Endodermal cell (in vitro differentiated cells): ENCODE data around the gene CYGB. TPM values are rescaled to one million over a fixed set of nuclear protein-coding genes. Genes with fewer than 3 reads are reported as not detected.

Experiments
- DNase-seq: peaks from one replicate; pipeline ENCODE4 v3.0.0-alpha.2; 2017
- H3K27ac ChIP-seq: 2 replicates; pipeline ENCODE4 v1.5.1; 2013; ENCODE audit warnings: mild to moderate bottlenecking, low read depth, low read length, moderate library complexity
- H3K27me3 ChIP-seq: 2 replicates; pipeline ENCODE4 v1.6.1; 2013; ENCODE audit warnings: mild to moderate bottlenecking, low read length, moderate library complexity; ENCODE audit not compliant: insufficient read depth, control insufficient read depth, poor library complexity, severe bottlenecking
- H3K36me3 ChIP-seq: 2 replicates; pipeline ENCODE4 v1.7.0; 2013; ENCODE audit warnings: mild to moderate bottlenecking, low read length, moderate library complexity; ENCODE audit not compliant: control insufficient read depth, insufficient read depth
- H3K4me1 ChIP-seq: one replicate; pipeline ENCODE4 v1.7.0; 2013; ENCODE audit warnings: low read length; ENCODE audit not compliant: control insufficient read depth, insufficient read depth
- H3K4me3 ChIP-seq: 2 replicates; pipeline ENCODE4 v1.5.1; 2013; ENCODE audit warnings: mild to moderate bottlenecking, low read length, moderate library complexity
- H3K9ac ChIP-seq: 2 replicates; pipeline ENCODE4 v1.6.1; 2013; ENCODE audit warnings: mild to moderate bottlenecking, low read length, moderate library complexity; ENCODE audit not compliant: poor library complexity, severe bottlenecking; ENCODE audit errors: extremely low read depth
- H3K9me3 ChIP-seq: 2 replicates; pipeline ENCODE4 v1.6.1; 2013; ENCODE audit warnings: mild to moderate bottlenecking, low read length, moderate library complexity; ENCODE audit not compliant: control insufficient read depth
- H3K27ac Mint-ChIP-seq: 2 replicates; pipeline ENCODE4 v1.8.0; 2020; ENCODE audit warnings: mixed read lengths
- H3K27me3 Mint-ChIP-seq: 2 replicates; pipeline ENCODE4 v1.8.0; 2021; ENCODE audit warnings: mild to moderate bottlenecking, mixed read lengths; ENCODE audit not compliant: insufficient read depth
- H3K36me3 Mint-ChIP-seq: 2 replicates; pipeline ENCODE4 v1.8.0; 2020; ENCODE audit warnings: low read depth, mixed read lengths
- H3K4me1 Mint-ChIP-seq: 2 replicates; pipeline ENCODE4 v1.8.0; 2020; ENCODE audit warnings: mixed read lengths
- H3K4me3 Mint-ChIP-seq: 2 replicates; pipeline ENCODE4 v1.8.0; 2020; ENCODE audit warnings: mild to moderate bottlenecking, moderate library complexity, mixed read lengths
- H3K9me3 Mint-ChIP-seq: 2 replicates; pipeline ENCODE4 v1.8.0; 2020; ENCODE audit warnings: mild to moderate bottlenecking, mixed read lengths
- CTCF ChIP-seq: fragments of 200-600 bp; sonication (generic); conservative IDR thresholded peaks from 2 replicates; pipeline ENCODE4 v1.5.0; 2021; ENCODE audit warnings: antibody characterized with exemption, mild to moderate bottlenecking
- WGBS, 2 experiments: methylation state at CpG; one replicate each; pipeline versions ENCODE4 v1.1.5 to v1.1.7; 2013; ENCODE audit warnings: missing lambda C conversion rate in 2 of 2, mixed read lengths in 1 of 2; ENCODE audit not compliant: insufficient coverage in 1 of 2, insufficient read length in 1 of 2; 5-methylcytosine and 5-hydroxymethylcytosine counted together
- total RNA-seq, 2 donors: library from RNA; stranded (reverse); fragmentation: NEBNext Ultra II Directional in 1 of 2; extraction: Animal tissue kit (Norgen Biotek cat#: 25700) in 1 of 2; gene quantifications; 2 replicates in 1 of 2; 3 replicates in 1 of 2; pipeline ENCODE4 v1.2.1, GENCODE V29; 2021

CYGB gene
- total RNA-seq, 2 donors from 2014 or later: 2.0 to 3.4 TPM

- H3K27me3 ChIP-seq: peaks cover 5% of the 10 kb centered on the region
- Mint-ChIP-seq H3K27ac (no peak overlapping the region), H3K4me1 (peaks cover 6% of the 10 kb centered on the region), H3K9me3 (no peaks in the 10 kb centered on the region), H3K4me3 (no peak overlapping the region), H3K27me3 (peaks cover 21% of the 10 kb centered on the region), H3K36me3 (no peaks in the 10 kb centered on the region)
- no peak for DNase-seq
- H3K36me3 ChIP-seq: no peaks in the 10 kb centered on the region
- H3K4me1 ChIP-seq: no peaks in the 10 kb centered on the region
- no peak overlapping the region for H3K4me3 ChIP-seq
- H3K27ac ChIP-seq: no peak overlapping the region
- no peaks in the 10 kb centered on the region for H3K9me3 ChIP-seq
- no peak overlapping the region for H3K9ac ChIP-seq
- WGBS, 2 experiments: 92 to 94% methylated on average over 5 to 7 of the region's 7 CpGs
- no peak for TF ChIP-seq CTCF
These were observed 16.2 kb downstream of the CYGB start for GRCh38 chr17:76521262-76521661.

GRCh38 chr17:76519048-76519966 lies 18.2 kb downstream of the CYGB start:
- peaks cover 5% of the 10 kb centered on the region for H3K27me3 ChIP-seq
- Mint-ChIP-seq H3K27ac (no peak overlapping the region), H3K27me3 (peaks cover 17% of the 10 kb centered on the region), H3K4me1 (peaks cover 2% of the 10 kb centered on the region), H3K9me3 (no peaks in the 10 kb centered on the region), H3K4me3 (no peak overlapping the region), H3K36me3 (no peaks in the 10 kb centered on the region)
- no peaks in the 10 kb centered on the region for H3K4me1 ChIP-seq
- no peak overlapping the region for H3K27ac ChIP-seq
- no peaks in the 10 kb centered on the region for H3K9me3 ChIP-seq
- no peak for DNase-seq
- no peak overlapping the region for H3K9ac ChIP-seq
- no peak overlapping the region for H3K4me3 ChIP-seq
- H3K36me3 ChIP-seq: no peaks in the 10 kb centered on the region
- 79 to 83% methylated on average over 13 to 15 of the region's 15 CpGs for WGBS, 2 experiments
- TF ChIP-seq CTCF: no peak

GRCh38 chr17:76517638-76518038 lies 19.9 kb downstream of the CYGB start:
- H3K27ac Mint-ChIP-seq: no peak overlapping the region

More at GRCh38 chr17:76517638-76518038, 19.9 kb downstream of the CYGB start:
- WGBS, 2 experiments: 93 to 95% methylated on average over 10 to 11 of the region's 11 CpGs
- no peaks in the 10 kb centered on the region for H3K36me3 Mint-ChIP-seq
- peaks cover 6% of the 10 kb centered on the region for H3K27me3 Mint-ChIP-seq
- H3K4me1 ChIP-seq: no peaks in the 10 kb centered on the region
- TF ChIP-seq CTCF: no peak
- H3K9me3 Mint-ChIP-seq: no peaks in the 10 kb centered on the region
- no peaks in the 10 kb centered on the region for H3K27me3 ChIP-seq
- H3K9ac ChIP-seq: no peak overlapping the region
- no peaks in the 10 kb centered on the region for H3K4me1 Mint-ChIP-seq
- H3K36me3 ChIP-seq: no peaks in the 10 kb centered on the region
- no peaks in the 10 kb centered on the region for H3K9me3 ChIP-seq
- DNase-seq: no peak
- no peak overlapping the region for H3K4me3 Mint-ChIP-seq
- H3K27ac ChIP-seq: no peak overlapping the region
- H3K4me3 ChIP-seq: no peak overlapping the region
